Activated CD8-positive, alpha-beta memory T cell treated with anti-CD3 and anti-CD28 coated beads for 24 hours (primary cell): ENCODE measurements around the gene IL19.
A peak's percentile ranks its signal among the peaks of the same experiment; 100 is the strongest.
"Not testable (repeated sequence)": the region's sequence is repeated elsewhere in the genome, so short reads cannot be mapped to it uniquely, and the experiment has no call there.

Experiments
- DNase-seq: peaks from one replicate; pipeline ENCODE4 v3.0.0-alpha.2; 2020

Gene IL19

DNA sequence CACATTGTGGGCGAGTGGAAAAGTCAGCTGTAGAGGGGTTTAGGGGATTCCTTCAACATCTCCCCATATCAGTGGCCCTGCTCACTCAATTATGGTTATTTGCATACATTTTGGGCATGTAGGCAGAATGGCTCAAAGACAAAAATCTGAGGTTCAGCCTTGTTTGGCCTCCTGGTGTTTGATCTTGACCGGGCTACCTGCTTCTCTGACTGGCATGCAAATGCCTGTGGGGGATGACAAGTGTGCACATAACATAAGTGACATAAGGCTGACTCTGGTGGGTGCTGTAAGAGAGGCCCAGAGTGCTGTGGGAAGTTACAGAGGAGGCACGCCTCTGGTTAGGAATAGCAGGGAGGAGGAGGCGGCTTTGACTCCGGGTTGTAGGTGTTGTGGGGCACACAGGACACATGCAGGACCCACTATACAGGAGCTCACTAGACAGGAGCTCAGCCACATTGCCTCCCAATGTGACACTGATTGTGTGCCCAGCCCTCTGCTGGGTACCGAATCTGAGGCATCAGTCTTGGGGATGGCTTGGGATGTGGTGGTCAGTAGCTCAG, 29.4 kb upstream of the IL19 start:
- no peak for DNase-seq

DNA sequence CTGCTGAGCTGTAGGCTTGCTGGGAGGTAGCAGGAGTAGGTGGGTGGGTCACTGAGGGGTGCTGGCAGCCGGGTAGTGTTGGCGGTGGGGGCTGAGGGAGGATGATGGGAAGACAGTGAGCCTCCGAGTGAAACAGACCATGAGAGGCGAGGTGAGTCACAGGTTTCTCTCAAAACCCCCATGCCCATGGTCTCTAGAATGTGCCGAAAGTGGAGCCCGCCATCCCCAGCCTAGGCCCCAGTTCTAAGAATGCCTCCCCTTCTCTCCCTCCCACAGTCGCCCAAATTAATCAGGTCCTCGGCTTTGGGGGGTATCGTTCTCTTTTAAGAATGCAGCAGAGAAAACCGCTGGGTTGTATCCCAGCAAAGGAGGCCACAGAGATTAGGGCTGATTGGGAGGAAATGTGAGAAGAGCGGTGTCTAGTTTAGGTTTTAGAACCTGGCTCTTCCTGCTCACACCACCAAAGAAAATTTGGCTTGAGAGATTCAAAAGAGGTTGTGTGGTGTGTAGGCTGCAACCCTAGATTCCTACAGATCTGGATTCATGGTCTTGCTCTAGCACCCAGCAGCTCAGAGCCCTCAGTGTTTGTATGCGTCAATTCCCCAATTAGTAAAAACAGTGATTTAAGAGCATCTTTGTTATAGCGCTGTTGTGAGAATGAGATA, 27.7 kb upstream of the IL19 start:
- DNase-seq = peak; percentile 74

GRCh38 chr1:206744683-206745082, 25.9 kb upstream of the IL19 start:
- DNase-seq = no peak

- no peak for DNase-seq
Observed at GRCh38 chr1:206745301-206745700, 25.3 kb upstream of the IL19 start.

DNA sequence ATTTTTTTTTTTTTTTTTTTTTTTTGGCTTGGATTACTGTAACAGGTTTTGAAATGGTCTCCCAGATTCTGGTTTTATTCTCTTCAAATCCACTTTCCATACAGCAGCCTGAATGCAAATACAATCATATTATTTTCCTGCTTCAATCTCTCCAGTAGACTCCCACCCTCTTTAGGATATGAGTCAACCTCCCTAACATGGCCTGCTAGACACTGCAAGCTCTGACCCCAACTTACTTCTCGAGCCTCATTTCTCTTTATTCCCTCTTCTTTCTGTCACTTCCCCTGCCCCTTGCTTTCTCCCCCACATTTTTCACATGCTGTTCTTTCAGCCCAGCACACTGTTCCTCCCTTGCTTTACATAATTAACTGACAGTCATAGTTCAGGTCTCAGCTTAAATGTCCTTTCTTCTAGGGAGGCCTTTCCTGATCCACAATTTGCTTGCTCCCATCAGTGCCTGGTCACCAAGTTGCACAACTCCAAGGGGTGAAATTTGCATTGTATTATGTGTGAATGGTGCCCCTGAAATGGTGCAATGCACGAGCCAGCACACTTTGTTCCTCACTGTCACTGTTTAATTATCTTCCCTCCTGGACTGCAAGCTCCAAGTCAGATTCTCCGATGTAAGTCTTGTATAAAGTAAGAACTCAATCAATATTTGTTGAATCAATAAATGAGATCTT, 22.1 kb upstream of the IL19 start:
- no peak for DNase-seq

DNA sequence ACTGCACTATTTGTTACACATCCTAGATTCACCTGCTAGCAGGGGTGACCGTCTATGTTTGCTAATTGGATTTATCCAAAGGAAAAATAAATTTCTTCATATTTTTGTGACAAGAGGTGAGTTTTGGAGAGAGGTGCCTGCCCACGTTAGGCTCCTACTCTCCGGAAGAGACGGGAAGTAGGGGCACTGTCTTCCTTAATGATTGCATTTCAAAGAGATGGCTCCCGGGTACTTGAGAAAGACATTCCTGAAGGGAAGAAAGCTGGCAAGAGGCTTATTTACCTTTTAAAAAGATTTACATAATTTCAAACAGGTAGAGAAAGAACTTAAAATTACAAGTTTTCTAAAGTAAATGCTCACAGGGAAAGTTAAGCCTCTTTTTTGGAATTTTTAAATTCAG, 18.7 kb upstream of the IL19 start:
- DNase-seq = no peak

DNA sequence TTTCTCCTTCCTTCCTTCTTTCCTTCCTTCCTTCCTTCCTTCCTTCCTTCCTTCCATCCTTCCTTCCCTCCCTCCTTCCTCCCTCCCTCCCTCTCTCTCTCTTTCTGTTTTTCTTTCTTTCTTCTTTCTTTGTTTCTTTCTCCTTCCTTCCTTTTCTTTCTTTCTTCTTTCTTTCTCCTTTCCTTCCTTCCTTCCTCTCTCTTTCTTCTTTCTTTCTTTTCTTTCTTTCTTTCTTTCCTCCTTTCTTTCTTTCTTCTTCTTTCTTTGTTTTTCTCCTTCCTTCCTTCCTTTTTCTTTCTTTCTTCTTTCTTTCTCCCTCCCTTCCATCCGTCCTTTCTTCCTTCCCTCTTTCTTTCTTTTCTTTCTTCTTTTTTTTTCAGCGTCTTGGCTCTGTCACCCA, 18.1 kb upstream of the IL19 start:
- no peak for DNase-seq

- no peak for DNase-seq
Observed at GRCh38 chr1:206753141-206753540, 17.4 kb upstream of the IL19 start.

GRCh38 chr1:206754011-206754410, 16.6 kb upstream of the IL19 start:
- no peak for DNase-seq

DNA sequence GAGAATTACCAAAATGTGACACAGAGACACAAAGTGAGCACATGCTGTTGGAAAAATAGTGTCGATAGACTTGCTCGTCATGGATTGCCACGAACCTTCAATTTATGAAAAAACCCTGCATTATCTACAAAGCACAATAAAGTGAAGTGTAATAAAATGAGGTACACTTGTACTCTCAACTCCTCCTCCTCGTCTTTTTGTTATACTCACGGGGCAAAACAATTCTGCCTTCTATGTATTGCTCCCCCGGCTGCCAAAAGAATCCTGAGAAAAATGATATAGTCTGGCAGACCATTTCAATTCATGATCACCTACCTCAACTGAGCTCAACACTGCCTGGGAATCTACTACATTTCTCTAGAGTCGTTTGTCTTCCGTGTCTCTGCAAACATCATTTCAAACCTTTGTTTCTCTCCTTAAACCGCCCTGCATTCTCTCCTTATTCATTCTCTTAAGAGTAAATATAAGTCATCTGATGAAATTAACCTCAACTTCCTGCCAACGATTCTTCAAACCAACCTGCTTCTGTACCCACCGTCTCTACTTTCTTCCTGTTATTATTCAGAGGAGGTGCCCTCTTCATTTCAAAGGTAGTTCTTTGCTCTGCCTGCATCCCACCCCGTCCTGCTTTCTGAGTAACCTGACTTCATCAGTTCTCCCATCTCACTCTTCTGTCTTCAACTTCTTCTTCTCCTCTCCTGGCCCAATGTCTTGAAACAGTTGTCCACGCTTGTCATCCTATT, 12.9 kb upstream of the IL19 start:
- DNase-seq = no peak

- no peak for DNase-seq
Observed at GRCh38 chr1:206760590-206760989, 10.0 kb upstream of the IL19 start.

- DNase-seq = no peak
Observed at GRCh38 chr1:206761159-206761768, 9.3 kb upstream of the IL19 start.

DNA sequence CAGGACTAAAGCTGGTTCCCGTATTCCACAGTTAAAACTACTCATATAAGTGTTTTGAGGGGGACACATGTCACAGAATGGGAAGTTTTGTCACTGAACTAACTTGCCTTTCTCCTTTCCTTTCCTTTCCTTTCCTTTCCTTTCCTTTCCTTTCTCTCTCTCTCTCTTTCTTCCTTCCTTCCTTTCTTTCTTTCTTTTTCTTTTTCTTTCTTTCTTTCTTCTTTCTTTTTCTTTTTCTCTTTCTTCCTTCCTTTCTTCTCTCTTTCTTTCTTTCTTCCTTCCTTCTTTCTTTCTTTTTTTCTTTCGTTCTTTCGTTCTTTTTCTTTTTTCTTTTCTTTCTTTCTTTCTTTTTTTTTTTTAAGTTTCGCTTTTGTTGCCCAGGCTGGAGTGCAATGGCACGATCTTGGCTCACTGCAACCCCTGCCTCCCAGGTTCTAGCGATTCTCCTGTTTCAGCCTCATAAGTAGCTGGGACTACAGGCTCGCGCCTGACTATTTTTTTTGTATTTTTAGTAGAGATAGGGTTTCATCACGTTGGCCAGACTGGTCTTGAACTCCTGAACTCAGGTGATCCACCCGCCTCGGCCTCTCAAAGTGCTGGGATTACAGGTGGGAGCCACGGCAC, 7.7 kb upstream of the IL19 start:
- DNase-seq = not testable (repeated sequence)

GRCh38 chr1:206765771-206766170, 4.8 kb upstream of the IL19 start:
- not testable (repeated sequence) for DNase-seq

DNA sequence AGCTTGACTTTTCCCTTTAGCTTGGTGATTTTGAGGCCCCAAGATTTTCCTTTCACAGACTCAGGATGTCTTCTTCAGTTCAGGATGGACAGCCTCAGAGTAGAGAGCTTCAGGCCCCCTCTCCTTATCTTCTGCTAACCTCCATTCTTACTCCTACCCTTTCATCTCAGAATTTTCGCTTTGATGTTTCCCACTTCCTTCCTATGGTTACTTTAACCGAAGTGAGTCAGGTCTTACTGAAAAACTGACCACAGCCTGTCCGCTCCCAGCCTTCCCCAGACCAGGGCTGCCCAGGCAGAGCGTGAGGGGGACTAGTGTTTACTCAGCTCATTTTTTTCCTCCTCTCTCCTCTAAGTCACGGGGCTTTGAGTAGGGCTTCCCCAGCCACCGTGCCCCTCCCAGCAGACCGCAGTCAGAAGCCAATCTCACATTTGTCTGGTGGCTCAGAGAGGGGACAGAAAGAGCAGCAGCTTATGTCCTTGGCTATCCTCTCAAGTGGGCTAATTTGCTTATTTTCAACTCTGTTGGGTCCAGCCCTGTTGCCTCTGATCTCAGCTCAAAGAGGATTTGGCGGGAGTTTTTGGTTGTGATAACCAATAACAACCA, 4.2 kb upstream of the IL19 start:
- DNase-seq = peak; percentile 82

DNA sequence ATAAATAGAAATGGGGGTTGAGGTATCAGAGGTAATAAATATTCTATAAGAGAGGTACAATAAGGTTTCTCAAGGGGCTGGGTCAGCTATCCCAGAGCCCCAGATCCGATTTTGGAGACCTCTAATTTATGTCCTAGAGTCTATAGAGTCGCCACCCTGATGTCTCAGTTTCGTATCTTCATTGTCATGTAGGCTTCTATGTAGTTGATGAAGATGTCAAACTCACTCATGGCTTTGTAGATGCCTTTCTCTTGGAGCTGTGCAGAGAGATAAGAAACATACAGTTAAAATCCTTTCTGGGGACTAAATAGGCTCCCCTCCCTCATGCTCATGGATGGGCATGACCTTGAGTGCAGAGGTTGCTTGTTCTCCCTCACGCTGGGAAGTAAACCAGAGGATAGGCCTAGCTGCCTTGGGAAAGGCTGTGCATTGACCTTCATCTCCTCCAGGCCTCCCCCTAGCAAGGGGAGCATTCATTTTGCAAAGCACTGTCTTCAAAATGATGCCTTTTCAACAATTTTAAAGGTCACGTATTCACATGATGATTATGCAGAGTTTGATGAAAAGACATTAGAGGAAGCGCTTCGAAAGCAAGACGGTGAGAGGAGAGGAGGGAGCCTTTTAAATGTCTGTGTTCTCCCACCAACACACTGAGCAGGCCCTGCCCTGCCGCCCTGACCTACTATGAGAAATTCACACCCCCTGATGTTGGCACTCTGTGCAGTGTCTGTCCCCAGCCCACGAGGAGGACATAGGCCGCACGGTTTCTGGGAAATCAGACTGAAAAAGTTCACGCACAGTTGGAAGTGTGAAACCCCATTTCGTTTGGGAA, 1.9 kb upstream of the IL19 start:
- no peak for DNase-seq

DNA sequence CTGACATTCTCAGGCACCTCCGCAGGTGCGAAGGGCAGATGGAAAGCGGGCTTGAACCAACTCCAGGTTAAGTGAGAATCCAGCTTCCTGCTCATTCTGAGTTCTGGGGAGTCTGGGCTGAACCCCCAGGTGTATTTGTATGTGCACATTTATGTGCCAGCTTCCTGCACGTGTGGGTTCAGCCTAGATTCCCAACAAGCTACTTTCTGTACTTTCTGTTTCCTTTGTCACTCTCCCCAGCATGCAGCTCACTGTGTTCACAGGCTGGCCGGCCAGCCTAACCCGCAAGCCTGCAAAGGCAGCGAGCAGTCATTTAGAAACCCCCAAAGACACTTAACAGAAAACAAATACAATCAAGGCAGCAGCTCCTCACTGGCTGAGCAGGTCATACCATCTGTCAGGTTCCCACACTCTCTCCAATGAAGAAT, 1.3 kb upstream of the IL19 start:
- DNase-seq = peak; percentile 80

GRCh38 chr1:206771338-206771692, 742 bp downstream of the IL19 start:
- DNase-seq = no peak

GRCh38 chr1:206772243-206772937, 1.8 kb downstream of the IL19 start, which contains the start of gene IL10:
Gene IL10 (minus strand): TSS chr1:206772494. CDS start chr1:206772435, 59 bp downstream.
- DNase-seq = no peak

GRCh38 chr1:206774093-206774492, 3.5 kb downstream of the IL19 start:
- DNase-seq = no peak

GRCh38 chr1:206776229-206776628, 5.7 kb downstream of the IL19 start:
- DNase-seq = no peak
